Panc1 (cell line): ENCODE results near the gene CFAP299. TPM values are rescaled to one million over a fixed set of nuclear protein-coding genes. Genes with fewer than 3 reads are reported as not detected.

ENCODE experiments used
- ATAC-seq: fragments of 200-7000 bp; cut with Tn5 transposase; 2 replicates; pipeline ENCODE4 v1.9.1; 2020; ENCODE audit warnings: mild to moderate bottlenecking, moderate library complexity
- BruUV-seq: library from RNA; stranded (reverse); fragments of 400-500 nt; replicated peaks from 2 replicates; lab custom pipeline; 2021; lab: Mats Ljungman, UMichigan
- CTCF ChIA-PET: fragments of 300-600 bp; sonication (Branson Sonifier 250); formaldehyde crosslinking; loops from one replicate; lab custom pipeline; 2022; ENCODE audit warnings: antibody characterized with exemption; lab: Charles Lee
- POLR2A ChIA-PET: fragments of 300-600 bp; sonication (Branson Sonifier 250); formaldehyde crosslinking; loops from one replicate; lab custom pipeline; 2022; ENCODE audit warnings: antibody characterized with exemption; lab: Charles Lee
- DNase-seq: peaks from one replicate; pipeline ENCODE4 v3.0.0-alpha.2; 2010; ENCODE audit warnings: low read depth, low spot score
- H3K27ac ChIP-seq: 2 replicates; pipeline ENCODE4 v1.5.1; 2011; ENCODE audit warnings: mild to moderate bottlenecking, low read length, inconsistent platforms
- H3K27me3 ChIP-seq: fragments of 200-500 bp; sonication (Bioruptor generic); 2 replicates; pipeline ENCODE4 v1.6.0; 2014; ENCODE audit warnings: low read length, inconsistent platforms; ENCODE audit not compliant: control insufficient read depth, insufficient read depth
- H3K36me3 ChIP-seq: fragments of 200-500 bp; sonication (Bioruptor generic); 2 replicates; pipeline ENCODE4 v1.5.1; 2014; ENCODE audit warnings: inconsistent platforms, mild to moderate bottlenecking, low read length, moderate library complexity; ENCODE audit not compliant: control insufficient read depth, insufficient read depth
- H3K4me1 ChIP-seq: 2 replicates; pipeline ENCODE4 v1.5.1; 2011; ENCODE audit warnings: inconsistent platforms, mild to moderate bottlenecking, low read length, moderate library complexity; ENCODE audit not compliant: control insufficient read depth, insufficient read depth
- H3K4me3 ChIP-seq, 2 experiments: 2 replicates each; pipeline ENCODE4 v1.5.1; 2011 to 2012; ENCODE audit warnings: low read depth in 2 of 2, low read length in 2 of 2, mild to moderate bottlenecking in 2 of 2, inconsistent platforms in 1 of 2, moderate library complexity in 1 of 2
- H3K9me3 ChIP-seq: fragments of 200-500 bp; sonication (Bioruptor generic); 2 replicates; pipeline ENCODE4 v1.5.1; 2014; ENCODE audit warnings: low read depth, mild to moderate bottlenecking, inconsistent platforms, low read length, moderate library complexity; ENCODE audit not compliant: control insufficient read depth, insufficient read depth
- POLR2AphosphoS5 ChIP-seq: IDR thresholded peaks from 2 replicates; pipeline ENCODE4 v1.6.1; 2012; ENCODE audit warnings: mild to moderate bottlenecking, low read depth, low read length, moderate library complexity
- SIN3A ChIP-seq: IDR thresholded peaks from 2 replicates; pipeline ENCODE4 v1.6.1; 2012; ENCODE audit warnings: low read depth, mild to moderate bottlenecking, low read length, moderate library complexity, borderline replicate concordance; ENCODE audit not compliant: insufficient read depth
- TCF7L2 ChIP-seq: IDR thresholded peaks from 2 replicates; pipeline ENCODE4 v1.6.1; 2011; ENCODE audit warnings: mild to moderate bottlenecking, low read depth, low read length, inconsistent platforms
- in situ Hi-C: cut with HindIII; loops from 2 replicates; pipeline ENCODE4 v1.10.0; 2016; ENCODE audit warnings: low sequenced_read_pairs, low pct_unique_long_range_greater_than_20kb
- intact Hi-C: fragments of 100-400 bp; cut with micrococcal nuclease; formaldehyde crosslinking; loops from one replicate; pipeline ENCODE4 v1.10.0; 2022; ENCODE audit not compliant: unreplicated experiment
- total RNA-seq: library from RNA; stranded (reverse); gene quantifications from one replicate; pipeline ENCODE4 v1.2.1, GENCODE V29; 2021; ENCODE audit not compliant: unreplicated experiment
- TF ChIP-seq, protein P1 (sequence below), 2 experiments: IDR thresholded peaks; 2 replicates each; pipeline ENCODE4 v1.6.1; 2011 to 2012; ENCODE audit warnings: low read depth in 2 of 2, control low read depth in 1 of 2, low read length in 1 of 2, mild to moderate bottlenecking in 1 of 2, moderate library complexity in 1 of 2; ENCODE audit not compliant: insufficient read depth in 1 of 2
- TF ChIP-seq, protein P2 (sequence below): fragments of 450-650 bp; IDR thresholded peaks from 2 replicates; pipeline ENCODE4 v1.5.1; 2017; ENCODE audit warnings: mild to moderate bottlenecking

Gene CFAP299
- total RNA-seq, 1 experiment from 2014 or later, result not detected

DNA sequence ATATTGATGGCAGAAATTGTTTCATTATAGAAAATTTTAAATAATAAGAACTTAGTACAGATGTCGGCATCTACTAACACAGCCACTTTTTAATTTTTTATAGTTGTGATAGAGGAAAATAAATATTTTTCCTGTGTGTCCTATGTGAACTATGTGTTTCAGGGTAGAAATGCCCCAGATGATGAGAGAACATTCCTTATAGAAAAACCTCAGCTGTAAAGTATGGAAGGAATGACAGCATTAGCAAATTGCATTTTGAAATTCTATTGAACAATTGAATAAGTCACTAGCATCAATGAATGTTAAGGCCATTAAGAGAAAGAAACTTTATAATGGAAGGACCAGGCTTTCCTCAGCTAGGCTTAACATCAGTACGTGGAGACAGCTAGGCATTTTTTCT, 149.2 kb downstream of the CFAP299 start:
- no peak overlapping the region for H3K4me3 ChIP-seq
- intact Hi-C loops, result no loop called here
- BruUV-seq, result no TSS peak
- no peaks in the 10 kb centered on the region for H3K9me3 ChIP-seq
- no peak for ATAC-seq
- H3K27ac ChIP-seq, result no peak overlapping the region
- POLR2A ChIA-PET, result no interaction called here
- CTCF ChIA-PET, result no interaction called here
- no peak for DNase-seq
- no peaks in the 10 kb centered on the region for H3K27me3 ChIP-seq
- H3K36me3 ChIP-seq, result no peaks in the 10 kb centered on the region
- TF ChIP-seq, protein P1, sequence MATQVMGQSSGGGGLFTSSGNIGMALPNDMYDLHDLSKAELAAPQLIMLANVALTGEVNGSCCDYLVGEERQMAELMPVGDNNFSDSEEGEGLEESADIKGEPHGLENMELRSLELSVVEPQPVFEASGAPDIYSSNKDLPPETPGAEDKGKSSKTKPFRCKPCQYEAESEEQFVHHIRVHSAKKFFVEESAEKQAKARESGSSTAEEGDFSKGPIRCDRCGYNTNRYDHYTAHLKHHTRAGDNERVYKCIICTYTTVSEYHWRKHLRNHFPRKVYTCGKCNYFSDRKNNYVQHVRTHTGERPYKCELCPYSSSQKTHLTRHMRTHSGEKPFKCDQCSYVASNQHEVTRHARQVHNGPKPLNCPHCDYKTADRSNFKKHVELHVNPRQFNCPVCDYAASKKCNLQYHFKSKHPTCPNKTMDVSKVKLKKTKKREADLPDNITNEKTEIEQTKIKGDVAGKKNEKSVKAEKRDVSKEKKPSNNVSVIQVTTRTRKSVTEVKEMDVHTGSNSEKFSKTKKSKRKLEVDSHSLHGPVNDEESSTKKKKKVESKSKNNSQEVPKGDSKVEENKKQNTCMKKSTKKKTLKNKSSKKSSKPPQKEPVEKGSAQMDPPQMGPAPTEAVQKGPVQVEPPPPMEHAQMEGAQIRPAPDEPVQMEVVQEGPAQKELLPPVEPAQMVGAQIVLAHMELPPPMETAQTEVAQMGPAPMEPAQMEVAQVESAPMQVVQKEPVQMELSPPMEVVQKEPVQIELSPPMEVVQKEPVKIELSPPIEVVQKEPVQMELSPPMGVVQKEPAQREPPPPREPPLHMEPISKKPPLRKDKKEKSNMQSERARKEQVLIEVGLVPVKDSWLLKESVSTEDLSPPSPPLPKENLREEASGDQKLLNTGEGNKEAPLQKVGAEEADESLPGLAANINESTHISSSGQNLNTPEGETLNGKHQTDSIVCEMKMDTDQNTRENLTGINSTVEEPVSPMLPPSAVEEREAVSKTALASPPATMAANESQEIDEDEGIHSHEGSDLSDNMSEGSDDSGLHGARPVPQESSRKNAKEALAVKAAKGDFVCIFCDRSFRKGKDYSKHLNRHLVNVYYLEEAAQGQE (IDR thresholded peaks at IDR 0.05; ENCODE audit: insufficient read depth in 1 of 2, low read depth in 2 of 2, low read length in 1 of 2), result no peak
- TF ChIP-seq, protein P2, sequence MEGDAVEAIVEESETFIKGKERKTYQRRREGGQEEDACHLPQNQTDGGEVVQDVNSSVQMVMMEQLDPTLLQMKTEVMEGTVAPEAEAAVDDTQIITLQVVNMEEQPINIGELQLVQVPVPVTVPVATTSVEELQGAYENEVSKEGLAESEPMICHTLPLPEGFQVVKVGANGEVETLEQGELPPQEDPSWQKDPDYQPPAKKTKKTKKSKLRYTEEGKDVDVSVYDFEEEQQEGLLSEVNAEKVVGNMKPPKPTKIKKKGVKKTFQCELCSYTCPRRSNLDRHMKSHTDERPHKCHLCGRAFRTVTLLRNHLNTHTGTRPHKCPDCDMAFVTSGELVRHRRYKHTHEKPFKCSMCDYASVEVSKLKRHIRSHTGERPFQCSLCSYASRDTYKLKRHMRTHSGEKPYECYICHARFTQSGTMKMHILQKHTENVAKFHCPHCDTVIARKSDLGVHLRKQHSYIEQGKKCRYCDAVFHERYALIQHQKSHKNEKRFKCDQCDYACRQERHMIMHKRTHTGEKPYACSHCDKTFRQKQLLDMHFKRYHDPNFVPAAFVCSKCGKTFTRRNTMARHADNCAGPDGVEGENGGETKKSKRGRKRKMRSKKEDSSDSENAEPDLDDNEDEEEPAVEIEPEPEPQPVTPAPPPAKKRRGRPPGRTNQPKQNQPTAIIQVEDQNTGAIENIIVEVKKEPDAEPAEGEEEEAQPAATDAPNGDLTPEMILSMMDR, result no peak
- TF ChIP-seq SIN3A, result no peak
- no peak for TF ChIP-seq TCF7L2
- no peak for TF ChIP-seq POLR2AphosphoS5
- in situ Hi-C loops, result no loop called here
- no peaks in the 10 kb centered on the region for H3K4me1 ChIP-seq

DNA sequence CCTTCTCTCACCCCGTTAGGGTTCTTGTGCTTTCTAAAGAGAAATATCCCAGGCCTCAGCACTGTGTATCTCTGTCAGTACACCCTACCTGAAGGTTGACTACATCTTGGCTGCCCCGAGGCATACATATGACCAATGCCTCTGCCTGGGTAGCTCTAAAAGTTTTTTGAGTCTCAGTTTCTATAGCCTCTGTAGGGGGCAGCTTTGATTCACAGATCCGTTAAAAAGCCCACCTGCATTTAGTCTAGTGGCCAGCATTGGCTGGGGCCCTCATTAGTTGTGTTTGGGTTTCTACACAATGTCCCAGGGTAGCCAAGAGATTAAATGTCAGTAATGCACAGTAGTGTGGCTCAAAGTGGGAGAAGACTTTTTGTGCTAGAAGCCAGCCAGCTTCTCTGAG, 151.1 kb downstream of the CFAP299 start:
- DNase-seq, result no peak
- Histone ChIP-seq H3K27ac (no peak overlapping the region), H3K27me3 (no peaks in the 10 kb centered on the region), H3K4me1 (no peaks in the 10 kb centered on the region), H3K9me3 (no peaks in the 10 kb centered on the region), H3K36me3 (no peaks in the 10 kb centered on the region), H3K4me3 (no peak overlapping the region)
- no peak for ATAC-seq
- POLR2A ChIA-PET, result no interaction called here
- CTCF ChIA-PET, result no interaction called here
- no TSS peak for BruUV-seq
- in situ Hi-C loops (no loop called here), intact Hi-C loops (no loop called here)
- TF ChIP-seq POLR2AphosphoS5 (no peak), SIN3A (no peak)
- TF ChIP-seq, protein P1 (IDR thresholded peaks at IDR 0.05; ENCODE audit: insufficient read depth in 1 of 2, low read depth in 2 of 2, low read length in 1 of 2), result no peak
- TF ChIP-seq, protein P2, result no peak
